NOMO-1 (cell line): ENCODE measurements around the gene ARID1B.
"Not testable (repeated sequence)": the region's sequence is repeated elsewhere in the genome, so short reads cannot be mapped to it uniquely, and the experiment has no call there.

Experiments used
- DNase-seq, 2 experiments: peaks; one replicate each; lab custom pipeline; 2025; ENCODE audit not compliant: unreplicated experiment in 2 of 2; lab: John Stamatoyannopoulos, UW

The ARID1B gene

GRCh38 chr6:157143890-157144798 is 367.0 kb downstream of the ARID1B start:
- DNase-seq = no peak

GRCh38 chr6:157144859-157145568 is 367.8 kb downstream of the ARID1B start:
- no peak for DNase-seq

- DNase-seq = no peak
These were observed 368.6 kb downstream of the ARID1B start for GRCh38 chr6:157145656-157146285.

- not testable (repeated sequence) for DNase-seq
These were observed 370.2 kb downstream of the ARID1B start for GRCh38 chr6:157147054-157148026.

- no peak for DNase-seq
These were observed 371.5 kb downstream of the ARID1B start for GRCh38 chr6:157148391-157149323.

- no peak for DNase-seq
These were observed 372.9 kb downstream of the ARID1B start for GRCh38 chr6:157150076-157150475.

GRCh38 chr6:157151029-157151428 is 373.9 kb downstream of the ARID1B start:
- DNase-seq = no peak

GRCh38 chr6:157151989-157152388 is 374.8 kb downstream of the ARID1B start:
- no peak for DNase-seq

- no peak for DNase-seq
These were observed 375.4 kb downstream of the ARID1B start for GRCh38 chr6:157152556-157152955.

GRCh38 chr6:157155804-157156203 is 378.6 kb downstream of the ARID1B start:
- no peak for DNase-seq

GRCh38 chr6:157157258-157157657 is 380.1 kb downstream of the ARID1B start:
- DNase-seq = no peak

GRCh38 chr6:157158456-157158855 is 381.3 kb downstream of the ARID1B start:
- no peak for DNase-seq

GRCh38 chr6:157158897-157159296 is 381.7 kb downstream of the ARID1B start:
- no peak for DNase-seq

GRCh38 chr6:157159348-157159747 is 382.2 kb downstream of the ARID1B start:
- DNase-seq = no peak

GRCh38 chr6:157161912-157162311 is 384.7 kb downstream of the ARID1B start:
- no peak for DNase-seq

- no peak for DNase-seq
These were observed 385.7 kb downstream of the ARID1B start for GRCh38 chr6:157162766-157163433.

- DNase-seq = no peak
These were observed 386.4 kb downstream of the ARID1B start for GRCh38 chr6:157163434-157164159.

- DNase-seq = no peak
These were observed 387.8 kb downstream of the ARID1B start for GRCh38 chr6:157164972-157165371.
